T-helper 2 cell (primary cell): ENCODE measurements around the gene DCANP1.

Experiments used
- DNase-seq, 5 experiments: peaks; one replicate each; pipeline versions ENCODE4 v3.0.0 to v3.0.0-alpha.2; 2012 to 2022

Gene DCANP1

GRCh38 chr5:135456238-135457099, 9.3 kb upstream of the DCANP1 start:
- DNase-seq, result no peak

- DNase-seq, result no peak
These were observed 8.7 kb upstream of the DCANP1 start for GRCh38 chr5:135455876-135456237.

- DNase-seq, result no peak
These were observed 7.8 kb upstream of the DCANP1 start for GRCh38 chr5:135454946-135455345.

DNA sequence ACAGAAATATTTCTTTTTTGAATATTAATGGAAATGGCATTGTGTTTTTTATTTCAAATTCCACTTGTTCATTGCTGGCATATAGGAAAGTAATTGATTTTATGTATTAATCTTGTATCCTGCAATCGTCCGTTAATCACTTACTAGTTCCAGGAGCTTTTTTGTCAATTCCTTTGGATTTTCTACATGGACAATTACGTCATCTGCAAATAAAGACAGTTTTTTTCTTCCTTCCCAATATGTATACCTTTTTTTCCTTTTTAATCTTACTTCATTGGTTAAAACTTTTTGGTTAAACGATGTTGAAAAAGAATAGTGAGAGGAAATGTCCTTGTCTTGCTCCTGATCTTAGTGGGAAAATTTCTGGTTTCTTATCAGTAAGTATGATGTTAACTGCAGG, 6.5 kb upstream of the DCANP1 start:
- no peak for DNase-seq

GRCh38 chr5:135452321-135453030, 5.3 kb upstream of the DCANP1 start, which contains the start of gene TIFAB:
TSS of gene TIFAB (minus strand) at chr5:135452351. CDS start at chr5:135449939, 2,412 bp downstream.
- no peak for DNase-seq

GRCh38 chr5:135451581-135452320, 4.6 kb upstream of the DCANP1 start:
- DNase-seq, result no peak

DNA sequence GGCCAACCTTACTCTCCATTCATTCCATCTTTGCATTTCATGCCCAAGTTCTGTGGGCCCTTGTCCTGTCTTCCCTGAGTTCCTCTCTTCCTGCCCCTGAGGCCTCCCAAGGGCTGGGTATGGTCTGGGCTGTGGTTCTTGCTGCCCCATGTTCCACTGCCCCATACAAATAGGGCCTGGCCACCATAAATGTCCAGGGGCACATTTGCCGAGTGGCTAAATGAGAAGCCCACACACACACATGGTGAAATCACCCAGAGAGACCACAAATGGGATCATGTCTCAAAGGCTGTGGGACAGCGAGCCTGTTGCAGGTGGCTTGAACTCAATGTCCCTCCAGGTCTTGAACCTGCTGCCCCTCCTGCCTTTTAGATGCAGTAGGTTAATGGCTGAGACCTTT, 3.8 kb upstream of the DCANP1 start:
- no peak for DNase-seq

DNA sequence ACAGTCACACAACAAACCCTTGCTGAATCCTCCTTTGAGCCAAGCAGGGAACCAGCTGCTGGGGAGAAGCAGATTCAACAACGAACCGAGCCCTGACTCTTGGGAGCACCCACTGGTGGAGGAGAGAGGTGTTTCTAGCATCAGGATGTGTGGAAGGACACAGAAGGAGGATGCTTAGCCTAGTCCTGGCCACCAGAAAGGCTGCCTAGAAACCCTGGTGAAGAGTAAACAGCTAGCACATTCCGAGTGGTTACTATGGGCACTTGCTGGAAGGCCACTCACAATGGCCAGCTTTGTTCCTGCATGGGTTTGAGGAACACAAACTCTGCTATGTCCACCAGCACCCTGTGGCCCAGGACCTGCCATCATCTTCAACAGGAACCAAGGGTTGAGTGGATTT, 3.2 kb upstream of the DCANP1 start:
- DNase-seq, result no peak

- no peak for DNase-seq
These were observed 2.5 kb upstream of the DCANP1 start for GRCh38 chr5:135449644-135450043.

GRCh38 chr5:135448791-135449507, 1.8 kb upstream of the DCANP1 start:
- DNase-seq, result no peak

- DNase-seq, result no peak
These were observed 1.1 kb upstream of the DCANP1 start for GRCh38 chr5:135448071-135448739.

DNA sequence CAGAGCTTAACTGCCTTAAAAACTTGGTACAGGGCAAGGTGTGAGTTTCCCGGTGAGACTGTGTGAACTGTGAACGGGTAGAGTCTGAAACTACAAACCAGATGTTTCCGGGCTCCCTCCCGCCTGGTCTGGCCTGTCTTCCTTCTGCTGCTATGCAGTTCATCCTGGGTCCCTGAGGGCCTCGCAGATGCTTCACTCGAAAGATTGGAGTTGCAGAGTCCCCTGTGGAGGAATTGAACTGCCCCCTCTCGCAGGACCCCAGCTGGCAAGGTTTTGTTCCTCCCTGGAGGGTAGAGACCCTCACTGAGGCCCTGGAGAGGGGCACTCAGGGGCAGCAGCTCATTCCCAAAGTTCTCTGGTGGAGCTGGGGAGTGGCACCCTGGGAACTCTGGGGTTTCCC, 533 bp downstream of the DCANP1 start:
- no peak for DNase-seq

DNA sequence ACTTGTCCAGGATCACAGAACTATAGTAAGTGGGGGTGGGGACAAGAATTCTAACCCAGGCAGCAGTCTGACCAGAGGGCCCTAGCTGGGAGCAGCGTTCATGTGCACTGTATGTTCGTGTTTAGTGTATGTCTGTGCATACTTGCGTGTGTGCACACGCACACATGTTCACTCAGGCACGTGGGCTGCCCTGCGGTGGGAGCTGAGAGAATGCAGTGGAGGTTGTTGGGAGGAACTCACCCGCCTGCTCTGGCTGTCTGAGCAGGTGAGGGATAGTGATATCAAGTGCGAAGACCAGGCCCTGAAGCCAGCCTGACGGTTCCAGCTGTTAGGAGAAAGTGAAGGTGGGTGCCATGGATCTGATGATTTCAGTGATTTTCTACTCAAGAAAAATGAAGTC, 942 bp downstream of the DCANP1 start:
- DNase-seq, result no peak

- DNase-seq, result no peak
These were observed 1.7 kb downstream of the DCANP1 start for GRCh38 chr5:135445306-135445985.

DNA sequence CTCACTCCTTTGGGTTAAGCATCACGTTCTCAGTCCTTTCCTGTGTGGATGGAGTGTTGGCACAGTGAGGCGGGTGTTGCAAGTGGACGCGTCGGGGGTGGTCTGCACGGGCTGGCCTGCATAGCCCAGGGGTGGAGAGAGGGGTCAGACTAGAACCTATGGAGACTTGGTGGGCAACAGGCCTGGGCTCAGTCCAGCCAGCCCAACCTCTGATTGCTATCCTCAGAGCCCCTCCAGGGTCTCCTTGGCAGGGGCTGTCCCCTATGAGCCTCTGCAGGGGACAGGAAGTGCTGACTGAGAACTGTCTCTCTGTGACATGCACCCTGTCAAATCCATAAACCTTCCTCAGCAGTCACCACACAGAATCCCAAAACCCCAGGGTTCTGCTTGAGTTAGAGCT, 2.3 kb downstream of the DCANP1 start:
- no peak for DNase-seq

- DNase-seq, result no peak
These were observed 2.8 kb downstream of the DCANP1 start for GRCh38 chr5:135444360-135444759.

GRCh38 chr5:135443161-135443960, 3.8 kb downstream of the DCANP1 start:
- DNase-seq, result no peak

DNA sequence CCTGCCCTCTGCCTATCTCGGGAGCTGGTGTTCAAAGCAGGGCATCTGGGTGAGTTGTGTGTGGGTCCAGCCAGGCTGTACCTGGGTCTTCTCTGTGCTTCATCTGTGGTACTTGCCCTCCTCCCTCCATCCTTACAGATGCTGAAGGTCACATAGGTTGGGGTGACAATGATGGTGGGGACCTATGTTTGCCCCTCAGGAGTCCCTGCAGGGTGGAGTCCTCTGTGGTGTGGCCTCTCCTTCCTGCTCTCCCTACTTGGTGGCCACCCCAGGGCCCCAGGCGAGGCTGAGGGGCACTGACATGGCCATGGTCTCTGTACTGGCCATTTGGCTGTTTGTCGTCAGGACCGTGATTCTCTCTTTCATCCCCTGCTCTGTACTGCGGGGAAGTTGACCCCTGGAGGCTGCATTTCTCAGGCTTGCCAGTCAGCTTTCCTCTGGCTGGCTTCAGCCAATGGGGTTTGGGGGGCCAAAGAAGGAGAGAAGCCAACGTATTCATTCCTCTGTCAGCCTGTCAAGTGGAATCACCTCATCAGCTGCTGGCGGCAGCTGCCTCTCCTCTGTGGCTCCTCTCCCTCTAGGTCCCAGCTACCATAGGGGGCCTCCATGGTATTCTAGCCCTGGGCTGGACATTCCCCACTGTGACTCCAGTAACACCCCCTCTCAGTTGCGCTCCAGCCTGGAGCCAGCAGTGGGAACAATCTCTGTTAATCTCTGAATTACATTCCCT, 4.6 kb downstream of the DCANP1 start:
- DNase-seq, result no peak

DNA sequence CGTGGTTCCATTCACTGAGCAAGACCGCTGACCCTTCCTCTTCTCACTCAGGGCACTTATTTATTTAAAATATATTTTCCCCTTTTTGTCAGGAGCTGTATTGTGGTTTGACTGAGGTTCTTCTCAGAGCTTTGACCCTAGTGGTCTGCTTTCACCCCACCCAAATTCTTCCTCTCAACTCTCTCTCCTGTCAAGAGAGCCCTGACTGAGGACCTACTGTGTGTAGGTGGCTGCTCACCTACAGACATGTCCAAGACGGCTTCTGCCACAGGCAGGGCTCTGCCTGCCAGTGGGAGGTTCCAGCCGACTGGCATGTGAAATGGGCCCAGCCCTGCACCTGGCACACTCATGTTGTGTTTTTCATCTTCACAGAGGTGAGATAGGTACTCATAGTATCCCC, 5.2 kb downstream of the DCANP1 start:
- DNase-seq, result no peak

GRCh38 chr5:135441350-135441831, 5.8 kb downstream of the DCANP1 start:
- DNase-seq, result no peak
